Neural cell (in vitro differentiated cells): ENCODE measurements around the gene CFAP65.

Source experiments
- CTCF ChIP-seq: fragments of 450-650 bp; IDR thresholded peaks from 2 replicates; pipeline ENCODE4 v1.5.1; 2014; ENCODE audit warnings: antibody characterized with exemption, mild to moderate bottlenecking, moderate library complexity; ENCODE audit not compliant: poor library complexity, severe bottlenecking
- EP300 ChIP-seq: fragments of 450-650 bp; conservative IDR thresholded peaks from 2 replicates; pipeline ENCODE4 v1.6.1; 2014; ENCODE audit warnings: antibody characterized with exemption, mild to moderate bottlenecking, moderate library complexity; ENCODE audit not compliant: poor library complexity, severe bottlenecking
- EZH2 ChIP-seq: fragments of 200-600, 300-800 bp; shearing (Covaris generic), sonication (generic); IDR thresholded peaks from 2 replicates; pipeline ENCODE4 v1.6.1; 2014; ENCODE audit warnings: antibody characterized with exemption, low read length, borderline replicate concordance, mild to moderate bottlenecking; ENCODE audit not compliant: insufficient read depth, poor library complexity, severe bottlenecking
- MXI1 ChIP-seq: fragments of 450-650 bp; conservative IDR thresholded peaks from 2 replicates; pipeline ENCODE4 v1.6.1; 2014; ENCODE audit warnings: antibody characterized with exemption, mild to moderate bottlenecking; ENCODE audit not compliant: poor library complexity, severe bottlenecking
- POLR2AphosphoS5 ChIP-seq: IDR thresholded peaks from 2 replicates; pipeline ENCODE4 v1.6.1; 2012
- RAD21 ChIP-seq: fragments of 450-650 bp; conservative IDR thresholded peaks from 2 replicates; pipeline ENCODE4 v1.6.1; 2014; ENCODE audit warnings: antibody characterized with exemption, mild to moderate bottlenecking, moderate library complexity
- REST ChIP-seq: IDR thresholded peaks from 2 replicates; pipeline ENCODE4 v1.6.1; 2012; ENCODE audit warnings: borderline replicate concordance
- TAF1 ChIP-seq: IDR thresholded peaks from 2 replicates; pipeline ENCODE4 v1.6.1; 2012; ENCODE audit warnings: low read depth

- TF ChIP-seq CTCF (no peak), RAD21 (no peak), TAF1 (no peak), REST (no peak), EP300 (no peak), POLR2AphosphoS5 (no peak), EZH2 (no peak), MXI1 (no peak)
These were observed 15.4 kb downstream of the CFAP65 start for GRCh38 chr2:219025637-219026585.
